Hematopoietic multipotent progenitor cell (in vitro differentiated cells): Measurements from ENCODE around the gene NAXE. TPM values are rescaled to one million over a fixed set of nuclear protein-coding genes. Genes with fewer than 3 reads are reported as not detected.
"Not testable (repeated sequence)": the region's sequence is repeated elsewhere in the genome, so short reads cannot be mapped to it uniquely, and the experiment has no call there.

Experiments
- DNase-seq, 3 donors: peaks; one replicate each; pipeline ENCODE4 v3.0.0-alpha.2; 2011 to 2015; ENCODE audit warnings: low read depth in 2 of 3, low spot score in 2 of 3
- total RNA-seq: library from RNA; depleted of rRNA; stranded (reverse); fragments of >200 nt; gene quantifications from one replicate; pipeline ENCODE4 v1.2.3, GENCODE V29; 2012

NAXE gene
- total RNA-seq, 1 donor = 61.4 TPM

DNA sequence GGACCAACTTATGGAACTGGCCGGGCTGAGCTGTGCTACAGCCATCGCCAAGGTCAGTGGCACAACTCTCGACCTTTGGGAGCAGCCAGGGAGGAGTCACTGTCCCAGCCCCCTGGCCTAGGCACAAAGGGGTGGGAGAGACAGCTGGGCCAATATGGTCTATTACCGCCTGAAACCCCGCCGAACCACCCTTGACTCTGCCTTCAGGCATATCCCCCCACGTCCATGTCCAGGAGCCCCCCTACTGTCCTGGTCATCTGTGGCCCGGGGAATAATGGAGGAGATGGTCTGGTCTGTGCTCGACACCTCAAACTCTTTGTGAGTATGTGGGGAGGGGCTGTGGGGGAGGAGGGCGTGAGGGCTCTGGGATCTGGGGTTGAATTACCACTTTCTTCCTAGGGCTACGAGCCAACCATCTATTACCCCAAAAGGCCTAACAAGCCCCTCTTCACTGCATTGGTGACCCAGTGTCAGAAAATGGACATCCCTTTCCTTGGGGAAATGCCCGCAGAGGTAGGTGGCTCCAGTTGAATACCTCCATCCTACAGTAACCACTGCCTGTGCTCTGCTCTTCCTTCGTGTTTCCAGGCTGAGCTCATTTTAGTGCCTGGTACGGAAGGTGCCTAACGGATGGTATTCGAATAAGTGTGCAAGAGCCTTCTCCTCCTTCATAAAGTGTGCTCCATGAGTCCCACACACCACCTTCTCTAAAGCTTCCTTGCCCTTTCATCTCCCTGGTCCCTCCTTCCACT is 758 bp downstream of the NAXE start:
- no peak for DNase-seq

DNA sequence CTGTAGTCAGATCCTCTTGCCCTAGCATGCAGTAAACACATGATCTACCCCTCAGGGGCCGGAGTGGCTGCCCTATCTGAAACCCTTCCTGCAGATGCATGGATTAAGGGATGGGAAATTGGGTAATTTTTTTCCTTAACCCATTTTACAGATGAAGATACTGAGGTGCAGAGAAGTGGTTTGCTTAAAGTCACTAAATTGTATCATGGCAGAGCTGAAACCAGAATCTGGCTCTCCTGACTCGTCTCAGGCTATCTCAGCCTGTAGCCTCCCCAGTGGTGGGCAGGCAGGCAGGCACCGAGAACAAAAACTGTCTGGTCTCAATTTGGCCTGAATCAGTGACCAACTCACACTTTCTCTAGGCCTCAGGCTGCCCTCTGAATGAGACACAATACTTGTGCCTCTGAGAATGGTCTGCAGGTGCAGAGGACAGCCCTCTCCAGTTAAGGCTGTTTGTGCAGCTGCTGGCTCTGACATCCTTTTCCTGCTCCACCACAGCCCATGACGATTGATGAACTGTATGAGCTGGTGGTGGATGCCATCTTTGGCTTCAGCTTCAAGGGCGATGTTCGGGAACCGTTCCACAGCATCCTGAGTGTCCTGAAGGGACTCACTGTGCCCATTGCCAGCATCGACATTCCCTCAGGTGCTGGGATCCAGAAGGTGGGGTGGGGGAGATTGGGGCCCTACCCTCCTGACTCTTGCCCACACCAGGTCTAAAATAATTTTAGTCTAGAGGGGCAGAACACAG is 1.5 kb downstream of the NAXE start:
- no peak for DNase-seq

DNA sequence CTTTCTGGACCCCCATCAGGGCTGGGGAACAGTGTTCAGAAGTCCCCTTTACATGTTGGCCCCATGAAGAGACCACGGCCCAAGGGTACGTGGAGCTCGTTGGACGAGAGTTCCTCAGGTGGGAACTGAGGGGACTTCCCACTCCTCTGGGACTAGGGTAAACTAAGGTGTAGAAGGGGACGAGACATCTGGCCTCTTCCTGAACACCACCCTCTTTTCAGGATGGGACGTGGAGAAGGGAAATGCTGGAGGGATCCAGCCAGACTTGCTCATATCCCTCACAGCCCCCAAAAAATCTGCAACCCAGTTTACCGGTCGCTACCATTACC is 2.0 kb downstream of the NAXE start:
- no peak for DNase-seq

DNA sequence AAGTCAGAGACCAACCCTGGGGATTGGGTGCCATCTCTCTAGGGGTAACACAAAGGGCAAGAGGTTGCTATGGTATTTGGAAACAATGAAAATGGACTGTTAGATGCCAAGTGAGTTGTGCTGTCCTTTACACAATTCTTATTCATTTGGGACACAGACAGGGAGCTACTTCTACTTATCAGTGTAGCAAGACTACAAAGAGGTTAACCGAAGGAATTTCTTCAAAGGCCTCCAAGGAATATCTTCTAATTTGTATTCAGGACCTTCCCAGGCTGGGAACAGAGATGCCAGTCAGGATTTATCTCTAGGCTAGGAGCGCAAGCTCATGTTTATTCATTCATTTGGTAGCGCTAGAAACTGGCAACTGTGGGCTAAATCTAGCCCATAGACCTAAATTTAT is 2.6 kb downstream of the NAXE start:
- no peak for DNase-seq

DNA sequence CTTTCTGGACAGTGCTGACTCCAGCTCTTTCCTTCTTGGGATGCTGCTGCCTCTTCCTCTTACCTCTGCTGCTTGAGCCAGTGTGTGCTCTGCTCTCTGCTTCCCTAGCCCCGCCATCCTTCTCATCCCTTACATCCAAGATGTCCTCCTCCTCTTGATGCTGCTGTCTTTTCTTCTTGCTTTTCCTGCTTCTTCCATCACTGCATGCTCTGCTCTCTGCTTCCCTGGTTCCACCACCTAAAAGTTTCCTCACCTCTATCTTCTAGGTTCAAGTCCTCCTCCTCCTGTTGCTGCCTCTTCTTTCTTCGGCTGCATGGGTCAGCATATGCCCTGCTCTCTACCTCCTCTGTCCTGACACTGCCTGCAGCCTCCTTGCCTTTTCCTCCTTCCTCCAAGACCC is 3.4 kb downstream of the NAXE start:
- DNase-seq = no peak

DNA sequence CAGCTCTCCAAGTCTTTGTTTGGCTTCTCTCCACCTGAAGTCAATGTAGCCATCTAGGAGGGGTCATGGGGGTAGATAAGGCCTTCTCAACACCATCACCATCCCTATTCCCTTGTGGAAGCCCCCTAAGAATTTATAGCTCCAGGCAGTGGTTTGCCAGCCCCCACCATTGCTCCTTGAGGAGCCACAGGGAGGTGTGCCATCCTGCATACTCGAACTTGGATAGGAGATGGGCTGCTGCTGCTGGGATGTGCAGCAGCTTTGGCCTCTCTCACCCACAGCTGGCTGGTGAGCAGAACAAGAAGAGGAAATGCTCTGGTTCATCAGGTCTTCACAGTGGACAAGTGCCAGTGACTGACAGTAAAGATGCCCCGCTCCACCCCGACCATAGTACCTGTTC is 4.8 kb downstream of the NAXE start:
- DNase-seq = no peak

DNA sequence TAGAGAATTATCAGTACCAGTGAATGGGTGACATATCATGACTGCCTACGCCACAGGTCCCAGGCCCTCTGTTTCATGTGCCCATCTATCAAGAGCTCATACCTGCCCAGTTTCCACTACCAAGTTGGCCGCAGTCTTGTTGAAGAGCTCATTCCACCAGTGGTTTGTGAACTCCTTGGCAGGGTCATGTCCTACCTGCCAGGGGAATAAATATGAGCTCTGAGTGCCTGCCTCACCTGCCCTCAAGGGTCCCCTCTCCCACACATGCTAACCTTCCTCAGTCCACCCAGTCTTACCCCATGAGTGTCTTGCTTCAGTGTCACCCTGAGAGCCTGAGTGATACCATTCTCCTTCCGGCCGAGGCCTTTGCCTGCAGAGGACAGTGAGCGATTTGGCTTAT is 6.5 kb downstream of the NAXE start:
- DNase-seq = no peak

DNA sequence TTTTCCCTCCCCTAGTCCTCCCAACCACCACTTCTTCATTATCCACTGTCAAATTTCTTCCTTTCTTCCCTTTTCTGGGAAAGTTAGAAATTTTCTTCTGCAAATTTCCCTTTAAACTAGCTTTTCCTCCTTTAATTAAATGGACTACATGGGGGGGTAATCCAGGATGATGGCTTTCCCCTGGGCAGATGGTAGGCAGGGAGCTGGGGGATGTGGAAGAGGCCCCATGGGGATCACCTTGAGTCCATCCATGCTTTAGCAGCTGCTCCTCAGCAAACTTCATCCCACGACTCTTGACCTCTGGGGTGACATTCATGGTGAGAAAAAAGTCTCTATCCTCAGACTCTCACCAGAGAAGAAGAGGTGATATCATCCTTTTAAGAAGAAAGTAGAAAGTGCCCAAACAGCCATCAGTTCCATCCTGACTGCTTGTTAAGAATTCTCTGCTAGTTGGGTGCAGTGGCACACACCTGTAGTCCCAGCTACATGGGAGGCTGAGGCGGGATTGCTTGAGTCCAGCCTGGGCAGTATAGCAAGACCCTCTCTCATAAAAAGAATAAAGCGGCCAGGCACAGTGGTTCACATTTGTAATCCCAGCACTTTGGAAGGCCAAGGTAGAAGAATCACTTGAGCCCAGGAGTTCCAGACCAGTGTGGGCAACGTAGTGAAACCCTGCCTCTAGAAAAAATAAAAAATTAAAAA is 7.3 kb downstream of the NAXE start:
- no peak for DNase-seq

DNA sequence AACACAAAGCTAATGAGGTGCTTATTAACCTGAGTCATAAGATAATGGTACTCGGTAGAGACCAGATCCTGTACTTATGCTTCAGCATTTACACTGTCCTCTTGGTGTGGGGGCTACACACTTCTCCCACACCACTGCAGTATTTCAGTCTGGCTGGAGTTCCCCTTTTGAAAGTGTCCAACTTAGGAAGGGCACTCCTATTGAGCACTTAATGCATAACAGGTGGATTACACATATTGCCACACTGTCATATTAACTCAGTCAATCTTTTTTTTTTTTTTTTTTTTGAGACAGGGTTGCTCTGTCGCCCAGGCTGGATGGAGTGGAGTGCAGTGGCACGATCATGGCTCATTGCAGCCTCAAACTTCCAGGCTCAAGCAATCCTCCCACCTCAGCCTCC is 8.2 kb downstream of the NAXE start:
- peak in 2 of 3 donors; percentile 68 to 83 for DNase-seq

DNA sequence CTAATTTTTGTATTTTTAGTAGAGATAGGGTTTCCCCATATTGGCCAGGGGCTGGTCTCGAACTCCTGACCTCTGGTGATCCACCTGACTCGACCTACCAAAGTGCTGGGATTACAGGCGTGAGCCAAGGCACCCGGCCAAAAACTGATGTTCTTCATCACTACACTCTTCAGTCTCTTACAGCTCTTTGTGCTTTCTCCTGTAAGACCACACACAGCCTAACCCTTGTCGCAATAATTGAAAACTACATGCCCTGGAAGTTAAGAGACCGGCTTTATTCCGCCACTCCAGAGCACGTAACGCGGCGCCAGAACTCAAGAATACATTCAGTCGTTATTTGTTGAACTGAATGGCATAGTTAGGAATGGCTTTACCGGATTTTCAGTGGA is 9.2 kb downstream of the NAXE start:
- DNase-seq = no peak

DNA sequence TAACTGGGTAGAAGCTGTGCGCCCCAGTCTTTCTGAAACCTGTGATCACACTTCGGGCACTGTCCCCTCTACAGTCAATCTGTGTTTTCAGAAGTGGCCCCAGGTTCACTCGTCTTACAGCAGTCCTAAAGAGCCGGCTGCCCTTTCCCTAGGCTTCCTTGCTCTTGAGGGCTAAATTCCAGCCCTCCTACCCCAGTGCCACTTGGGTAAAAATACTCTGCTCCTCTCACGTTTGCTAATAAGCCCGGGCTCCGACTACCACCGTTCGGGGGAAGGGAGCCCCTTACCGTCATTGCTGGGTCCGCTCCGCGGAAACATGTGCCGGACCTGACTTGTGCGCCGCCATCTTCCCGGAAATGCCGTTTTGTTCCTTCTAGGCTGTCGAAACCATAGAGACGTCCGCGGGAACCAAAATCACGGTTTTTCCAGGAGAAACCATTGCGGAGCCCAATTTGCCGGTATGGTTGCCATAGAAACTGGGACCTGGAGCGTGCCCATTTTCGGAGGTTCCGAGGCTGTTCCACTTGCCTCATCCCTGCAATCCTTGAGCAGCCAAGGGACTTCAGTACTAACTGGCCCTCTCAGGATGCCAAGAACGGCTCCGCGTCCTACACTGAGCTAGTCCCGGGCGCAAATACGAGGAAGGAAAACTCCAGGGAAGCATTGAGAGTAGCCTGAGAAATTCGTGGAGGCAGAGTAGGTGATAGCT is 9.7 kb downstream of the NAXE start, which contains the start of gene GPATCH4:
GPATCH4 (minus strand) TSS at position 358 of the 709 bp plus-strand sequence.
- peak in 2 of 3 donors; percentile 75 to 78 for DNase-seq

DNA sequence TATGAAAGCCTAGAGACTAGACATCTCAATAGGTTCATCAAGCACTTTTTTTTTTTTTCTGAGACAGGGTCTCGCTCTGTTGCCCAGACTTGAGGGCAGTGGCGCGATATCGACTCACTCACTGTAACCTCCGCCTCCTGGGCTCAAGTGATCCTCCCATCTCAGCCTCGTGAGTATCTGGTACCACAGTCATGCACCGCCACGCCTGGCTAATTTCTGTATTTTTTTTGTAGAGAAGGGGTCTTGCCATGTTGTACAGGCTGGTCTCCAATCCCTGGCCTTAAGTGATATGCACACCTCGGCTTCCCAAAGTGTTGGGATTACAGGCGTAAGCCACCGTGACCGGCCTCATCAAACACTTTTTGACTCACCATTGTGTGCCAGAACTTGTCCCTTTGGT is 10.3 kb downstream of the NAXE start:
- DNase-seq = no peak

DNA sequence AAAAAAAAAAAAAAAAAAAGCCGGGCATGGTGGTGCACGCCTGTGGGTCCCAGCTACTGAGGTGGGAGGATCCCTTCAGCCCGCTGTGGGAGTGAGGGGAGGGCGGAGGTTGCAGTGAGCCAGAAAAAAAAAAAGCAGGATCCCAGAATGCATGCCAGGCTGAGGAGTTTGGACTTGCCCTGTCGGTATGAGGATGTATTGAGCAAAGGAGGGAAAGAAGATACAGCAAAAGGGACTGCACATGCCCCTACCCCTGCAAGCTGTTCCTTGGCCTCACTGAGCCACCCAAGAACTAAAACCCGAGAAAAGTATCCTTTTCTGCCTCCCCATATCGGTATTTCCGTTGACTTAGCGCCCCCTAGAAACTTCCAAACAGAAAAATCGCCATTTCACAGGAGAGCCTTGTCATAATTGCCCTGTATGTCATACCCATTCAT is 11.0 kb downstream of the NAXE start:
- DNase-seq = no peak

DNA sequence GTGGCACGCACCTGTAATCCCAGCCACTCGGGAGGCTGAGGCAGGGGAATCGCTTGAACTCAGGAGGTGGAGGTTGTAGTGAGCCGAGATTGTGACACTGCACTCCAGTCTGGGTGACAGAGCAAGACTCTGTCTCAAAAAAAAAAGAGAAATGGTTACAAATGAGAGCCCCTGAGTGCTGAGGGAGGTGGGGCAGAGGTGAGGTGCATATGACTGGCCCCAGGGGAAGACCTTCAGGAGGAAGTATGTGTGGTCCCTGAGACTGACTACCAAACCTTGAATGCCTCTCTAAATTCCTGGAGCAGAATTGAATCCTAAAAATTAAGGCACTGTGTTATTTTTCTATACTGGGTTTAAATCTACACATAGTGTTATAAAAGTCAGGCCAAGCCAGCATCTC is 15.8 kb downstream of the NAXE start:
- not testable (repeated sequence) for DNase-seq

DNA sequence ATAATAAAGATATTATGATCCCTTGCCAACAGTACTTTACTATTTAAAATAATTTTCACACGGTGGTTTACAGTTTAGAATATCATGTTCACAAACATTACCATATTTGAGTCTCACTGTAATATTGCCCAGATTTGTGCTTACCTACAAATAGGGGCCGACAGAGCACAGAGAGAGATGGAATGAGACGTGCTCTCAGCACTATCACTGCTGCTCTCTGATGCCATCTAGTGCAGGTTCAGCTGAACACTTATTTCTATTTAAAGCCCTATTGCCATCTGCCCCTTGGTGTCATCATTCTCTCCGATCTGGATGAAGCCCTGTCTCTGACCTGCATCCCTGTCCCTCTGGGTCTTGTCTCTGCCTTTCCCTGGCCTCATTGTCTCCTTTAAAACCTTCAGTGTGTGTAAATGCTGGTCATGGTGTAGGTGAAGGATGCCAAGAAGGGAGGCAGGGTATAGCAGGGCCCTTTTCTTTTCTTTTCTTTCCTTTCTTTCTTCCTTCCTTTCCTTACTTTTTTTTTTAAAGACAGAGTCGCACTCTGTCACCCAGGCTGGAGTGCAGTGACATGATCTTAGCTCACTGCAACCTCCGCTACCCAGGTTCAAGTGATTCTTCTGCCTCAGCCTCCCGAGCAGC is 16.6 kb downstream of the NAXE start:
- DNase-seq = peak in 2 of 3 donors; percentile 76 to 86

DNA sequence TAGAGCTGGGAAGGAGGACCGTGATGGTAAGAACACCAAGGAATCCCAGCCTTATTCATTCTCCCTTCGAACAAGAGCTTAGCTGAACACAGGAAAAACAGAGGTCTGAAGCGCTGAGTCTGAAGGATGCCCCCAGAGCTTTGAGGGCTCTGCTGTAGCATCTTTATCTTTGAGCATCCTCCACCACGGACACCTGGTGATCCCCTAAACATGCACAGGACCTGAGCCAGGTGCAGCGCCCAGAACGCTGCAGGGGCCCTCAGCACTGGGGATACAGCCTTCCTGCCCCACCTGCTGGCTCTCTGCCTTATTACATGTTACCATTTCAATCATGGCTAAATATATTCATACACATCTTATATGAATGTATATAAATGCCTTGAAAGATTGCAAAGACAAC is 17.4 kb downstream of the NAXE start:
- peak in 2 of 3 donors; percentile 45 to 63 for DNase-seq

DNA sequence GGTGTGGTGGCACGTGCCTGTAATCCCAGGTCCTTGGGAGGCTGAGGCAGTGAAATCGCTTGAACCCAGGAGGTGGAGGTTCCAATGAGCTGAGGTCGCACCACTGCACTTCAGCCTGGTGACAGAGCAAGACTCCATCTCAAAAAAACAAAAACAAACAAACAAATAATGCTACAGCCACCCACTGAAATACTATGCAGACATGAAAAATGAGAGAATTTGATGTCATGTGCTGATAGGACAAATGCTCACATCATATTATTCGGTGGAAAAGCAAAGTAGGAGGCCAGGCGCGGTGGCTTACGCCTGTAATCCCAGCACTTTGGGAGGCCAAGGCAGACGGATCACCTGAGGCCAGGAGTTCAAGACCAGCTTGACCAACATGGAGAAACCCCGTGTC is 18.5 kb downstream of the NAXE start:
- DNase-seq = not testable (repeated sequence)

DNA sequence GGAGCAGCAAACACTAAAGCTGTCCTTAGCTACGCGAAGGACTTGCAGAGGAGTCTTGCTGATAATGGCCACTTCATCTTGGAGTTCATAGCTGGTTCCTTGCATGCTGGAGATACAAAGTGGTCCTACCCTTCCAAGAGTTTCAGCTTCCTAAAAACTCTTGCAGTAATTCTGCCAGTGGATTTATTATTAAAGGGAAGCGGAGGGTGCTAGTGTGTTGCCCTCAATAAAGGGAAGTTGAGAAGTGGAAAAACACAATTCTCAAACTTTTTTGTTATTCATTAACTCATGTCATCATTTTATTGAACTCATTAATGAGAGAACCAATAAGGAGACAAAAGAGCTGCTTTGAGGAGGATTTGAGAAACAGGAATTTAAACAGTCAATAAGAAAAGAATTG is 21.1 kb downstream of the NAXE start:
- no peak for DNase-seq

DNA sequence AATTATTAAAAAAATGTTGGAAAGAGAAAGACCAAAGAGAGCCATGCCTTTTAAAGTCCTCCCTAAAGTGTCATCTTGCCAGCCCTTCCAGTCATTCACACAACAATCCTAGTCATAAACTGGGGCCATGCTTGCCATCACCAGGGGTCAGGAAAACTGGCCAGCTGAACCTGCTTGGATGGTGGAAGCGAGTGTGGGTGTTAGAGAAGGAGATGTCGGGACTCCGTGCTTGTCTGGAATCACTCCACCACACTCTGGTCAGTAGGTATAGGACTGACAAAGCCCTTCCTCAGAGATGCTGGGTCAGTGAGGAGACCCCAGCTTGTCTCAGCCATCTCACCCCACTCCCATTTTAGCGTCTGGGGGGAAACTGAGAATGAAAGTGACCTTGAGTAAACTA is 24.4 kb downstream of the NAXE start:
- DNase-seq = no peak

DNA sequence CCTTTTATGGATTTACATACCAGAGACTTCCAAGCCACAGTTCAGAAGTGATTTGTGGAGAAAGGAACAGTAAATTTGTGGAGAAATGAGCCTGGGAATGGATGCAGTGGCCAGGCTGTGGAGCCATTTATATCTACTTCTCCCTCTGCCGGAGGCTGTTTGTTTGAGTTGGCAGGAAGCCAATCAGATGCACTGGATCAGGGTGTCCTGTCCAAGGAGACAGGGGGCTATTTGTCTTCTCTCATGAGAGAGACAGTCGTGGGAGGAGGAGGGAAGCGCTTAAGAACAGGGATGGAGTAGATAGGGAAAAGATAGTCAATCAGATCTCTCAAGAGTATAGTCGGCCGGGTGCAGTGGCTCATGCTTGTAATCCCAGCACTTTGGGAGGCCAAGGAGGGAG is 24.9 kb downstream of the NAXE start:
- DNase-seq = peak in 1 of 3 donors; percentile 31
